NCI-H748 treated with DMSO at 0.1 percent for 48 hours (cell line): ENCODE results near the gene ASTN2.

ENCODE experiments used
- DNase-seq: peaks from one replicate; lab custom pipeline; 2025; lab: John Stamatoyannopoulos, UW

Gene ASTN2

DNA sequence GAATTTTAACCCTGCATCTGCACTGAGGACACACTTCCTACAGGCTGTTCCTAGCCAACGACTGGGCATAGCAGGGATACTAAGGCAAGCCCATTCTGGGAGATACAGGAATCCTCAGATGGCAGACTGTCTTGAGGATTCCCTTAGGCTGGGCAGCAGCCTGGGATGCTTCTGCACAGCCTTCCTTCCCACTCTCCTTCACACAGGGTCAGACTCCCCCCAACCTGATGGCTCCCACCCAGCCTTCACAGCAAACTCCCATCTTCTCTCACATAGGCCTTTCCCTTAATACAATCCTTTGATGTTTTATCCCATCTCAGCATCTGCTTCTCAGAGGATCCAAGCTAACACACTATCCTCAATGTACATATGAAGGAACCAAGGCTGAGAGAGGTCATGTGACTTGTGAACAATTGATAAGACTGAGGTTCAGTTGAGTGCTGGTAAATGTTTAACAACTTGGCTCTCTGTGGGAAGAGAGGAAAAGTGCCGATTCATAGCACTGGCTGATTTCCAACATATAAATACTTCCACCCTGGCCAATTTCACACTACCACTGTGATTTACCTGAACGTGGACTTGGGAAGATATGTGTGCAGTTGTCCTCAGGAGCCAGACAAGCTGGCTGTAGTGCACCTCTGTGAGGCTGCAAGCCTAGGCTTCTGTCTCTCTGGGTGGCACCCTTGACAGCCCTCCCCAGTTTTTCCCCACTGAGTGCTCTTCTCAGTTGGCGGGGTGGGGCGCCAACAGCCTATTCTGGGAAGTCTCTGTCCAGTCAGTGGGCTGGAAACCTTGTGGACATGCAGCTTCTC is 848.0 kb downstream of the ASTN2 start:
- DNase-seq = no peak

DNA sequence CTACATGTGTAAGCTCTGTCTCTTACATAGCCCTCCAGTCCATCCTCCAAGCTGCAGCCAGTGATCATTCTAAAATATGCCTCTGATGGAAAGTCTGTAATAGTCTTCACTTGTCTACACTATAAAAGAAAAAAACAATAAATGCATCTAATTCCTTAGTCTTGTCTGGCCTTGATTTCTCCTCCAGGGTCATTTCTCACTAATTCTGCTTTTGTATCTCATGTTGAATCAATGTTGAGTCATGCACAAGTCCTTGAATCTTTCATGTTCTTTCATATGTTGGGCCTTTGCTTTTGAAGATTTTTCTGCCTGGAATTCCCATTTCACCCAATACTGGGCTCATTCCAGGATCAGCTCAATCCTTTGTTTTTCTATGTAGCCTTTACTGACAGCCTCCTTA is 848.9 kb downstream of the ASTN2 start:
- no peak for DNase-seq

DNA sequence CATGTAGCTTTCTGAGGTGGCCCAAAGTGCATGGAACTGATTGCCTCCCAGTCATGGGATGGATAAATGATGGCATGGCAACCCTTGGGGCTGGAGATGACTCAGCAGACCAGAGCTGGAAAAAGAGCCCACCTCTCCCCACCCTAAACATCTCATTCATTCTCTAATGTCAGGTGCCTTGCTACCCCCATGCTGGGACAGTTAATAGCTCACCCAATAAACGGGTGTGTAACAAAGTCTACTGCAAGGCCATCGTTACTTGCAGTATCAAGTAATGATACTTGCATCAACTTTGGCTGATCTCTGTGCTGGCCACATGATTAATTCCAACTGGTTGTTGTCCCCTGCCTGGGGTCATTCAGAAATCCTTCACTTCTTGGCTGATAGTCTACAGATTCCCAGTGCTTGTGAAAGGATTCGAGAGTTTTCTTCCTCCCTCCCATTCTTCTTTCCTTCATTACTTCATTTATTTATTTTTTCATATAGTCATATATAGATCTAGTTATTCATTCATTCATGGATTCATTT is 850.5 kb downstream of the ASTN2 start:
- no peak for DNase-seq

DNA sequence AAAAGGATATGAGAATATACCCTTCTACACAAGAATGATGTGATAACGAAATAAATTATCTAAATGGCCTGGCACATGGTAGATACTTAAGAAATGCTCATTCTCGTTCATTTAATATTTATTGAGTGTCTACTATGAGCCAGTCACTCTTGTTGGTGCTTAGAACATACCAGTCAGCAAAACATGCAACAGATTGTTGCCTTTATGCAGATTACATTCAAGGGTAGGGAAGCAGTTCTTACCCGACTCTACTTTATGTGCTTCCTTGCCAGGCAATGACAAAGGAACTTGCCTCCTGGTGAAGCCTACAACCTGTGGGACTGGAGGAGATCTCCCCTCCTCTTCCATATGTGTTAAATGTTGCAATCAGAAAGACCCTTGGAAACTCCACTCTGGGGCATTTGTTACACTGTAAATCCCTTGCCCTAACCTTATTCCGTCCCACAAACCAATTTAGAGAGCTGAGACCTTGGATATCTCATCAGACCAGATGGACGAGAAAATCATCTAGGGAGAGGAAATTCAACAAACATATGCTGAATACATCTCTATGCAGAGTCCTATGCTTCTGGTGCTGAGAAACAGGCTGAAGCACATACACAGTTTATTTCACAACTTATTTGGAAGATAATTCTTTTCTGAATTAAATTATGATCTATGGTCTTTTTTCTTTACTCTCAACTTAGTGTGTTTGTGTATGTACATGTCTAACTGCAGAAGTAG is 855.9 kb downstream of the ASTN2 start:
- DNase-seq = no peak

DNA sequence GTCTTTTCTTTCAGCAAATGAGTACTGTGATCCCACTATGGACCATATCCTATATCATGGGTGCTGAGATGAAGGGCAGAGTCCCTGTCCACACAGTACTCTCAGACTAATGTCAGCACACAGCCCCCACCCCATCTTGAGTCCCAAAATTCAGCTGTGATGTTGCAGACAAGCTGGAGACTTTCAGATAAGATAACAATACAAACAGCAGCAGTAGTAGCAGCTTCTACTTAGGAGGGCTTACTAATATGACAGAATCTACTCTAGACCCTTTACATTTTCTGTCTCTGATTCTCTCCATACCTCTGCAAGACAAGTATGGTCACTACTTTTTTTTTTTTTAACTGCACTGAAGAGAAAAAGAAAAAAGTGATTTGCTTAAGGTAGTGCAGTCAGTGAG is 856.8 kb downstream of the ASTN2 start:
- DNase-seq = no peak

DNA sequence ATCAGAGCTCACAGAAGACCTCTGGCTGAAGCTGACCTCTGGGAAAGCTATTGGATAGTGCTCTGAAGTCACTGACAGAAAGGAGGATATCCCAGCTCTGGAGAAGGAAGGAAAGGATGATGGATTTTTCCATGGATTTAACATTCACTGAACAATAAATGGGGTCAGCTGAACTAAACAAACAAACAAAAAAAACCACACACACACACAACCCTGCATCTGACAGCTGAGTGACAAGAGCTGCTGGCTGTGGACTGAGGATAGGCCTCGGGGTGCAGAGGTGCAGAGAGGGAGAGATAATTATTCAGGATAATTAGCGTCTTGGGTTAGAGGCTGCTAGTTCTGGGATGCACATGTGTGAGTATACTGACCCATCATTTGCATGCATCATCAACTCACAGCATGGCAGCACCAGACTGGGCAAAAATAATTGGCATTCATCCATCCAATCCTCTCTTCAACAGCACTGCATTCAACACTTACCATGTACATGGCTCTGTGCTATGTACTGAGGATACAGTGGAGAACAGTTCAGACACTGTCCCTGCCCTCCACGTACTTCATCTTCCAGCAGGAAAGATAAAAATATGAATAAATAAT is 859.2 kb downstream of the ASTN2 start:
- DNase-seq = no peak

DNA sequence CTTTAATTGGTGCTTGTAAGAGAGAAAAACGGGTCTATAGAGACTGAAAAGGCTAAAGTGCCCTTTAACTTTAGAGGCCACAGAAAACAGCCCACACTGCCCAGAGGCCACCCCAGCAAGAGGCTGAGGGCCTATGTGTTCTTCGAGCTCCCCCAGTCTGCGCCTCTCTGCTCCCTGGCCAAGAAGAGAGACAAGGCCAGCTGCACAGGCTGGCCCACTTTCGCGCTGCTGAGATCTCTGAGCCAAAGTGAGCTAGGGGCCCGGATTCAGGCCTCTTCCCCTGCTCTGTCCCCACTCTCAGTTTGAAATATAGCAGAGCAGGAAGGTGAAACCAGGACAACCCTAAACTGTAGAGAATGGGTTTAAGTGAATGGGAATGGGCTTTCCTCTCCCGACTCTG is 859.7 kb downstream of the ASTN2 start:
- no peak for DNase-seq

DNA sequence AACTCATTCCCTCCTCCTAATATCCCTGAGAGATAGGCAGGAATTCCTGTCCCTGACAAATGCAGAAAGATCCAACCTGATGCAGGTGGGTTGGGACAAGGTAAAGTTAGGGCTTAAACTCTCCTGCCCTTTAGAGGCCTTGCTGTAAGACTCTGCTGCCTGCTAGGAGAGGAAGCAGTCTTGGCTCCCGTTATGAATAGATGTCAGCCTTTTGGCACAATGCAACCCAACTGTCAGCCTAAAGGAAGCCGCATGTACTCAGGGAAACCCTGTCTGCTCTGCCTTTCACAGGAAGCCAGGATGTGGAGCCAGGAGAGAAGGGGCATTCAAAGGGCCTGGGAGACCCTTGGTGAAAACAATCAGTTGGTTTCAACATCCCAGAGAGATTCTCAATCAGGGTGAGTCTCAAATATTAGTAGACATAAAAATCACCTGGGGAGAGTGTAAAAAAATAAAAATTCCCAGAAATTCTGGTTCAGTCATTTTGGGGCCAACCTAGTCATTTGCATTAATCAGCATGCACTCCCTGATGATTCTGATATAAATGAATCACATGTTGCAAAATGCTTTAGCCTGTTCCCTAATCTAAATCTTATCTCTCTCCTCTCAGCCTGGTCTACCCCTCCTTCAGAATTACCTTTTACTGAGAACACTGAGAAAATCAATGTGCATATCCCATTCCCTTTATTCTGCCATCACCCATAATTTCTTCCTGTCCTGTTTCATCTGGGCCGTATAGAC is 864.0 kb downstream of the ASTN2 start:
- no peak for DNase-seq

DNA sequence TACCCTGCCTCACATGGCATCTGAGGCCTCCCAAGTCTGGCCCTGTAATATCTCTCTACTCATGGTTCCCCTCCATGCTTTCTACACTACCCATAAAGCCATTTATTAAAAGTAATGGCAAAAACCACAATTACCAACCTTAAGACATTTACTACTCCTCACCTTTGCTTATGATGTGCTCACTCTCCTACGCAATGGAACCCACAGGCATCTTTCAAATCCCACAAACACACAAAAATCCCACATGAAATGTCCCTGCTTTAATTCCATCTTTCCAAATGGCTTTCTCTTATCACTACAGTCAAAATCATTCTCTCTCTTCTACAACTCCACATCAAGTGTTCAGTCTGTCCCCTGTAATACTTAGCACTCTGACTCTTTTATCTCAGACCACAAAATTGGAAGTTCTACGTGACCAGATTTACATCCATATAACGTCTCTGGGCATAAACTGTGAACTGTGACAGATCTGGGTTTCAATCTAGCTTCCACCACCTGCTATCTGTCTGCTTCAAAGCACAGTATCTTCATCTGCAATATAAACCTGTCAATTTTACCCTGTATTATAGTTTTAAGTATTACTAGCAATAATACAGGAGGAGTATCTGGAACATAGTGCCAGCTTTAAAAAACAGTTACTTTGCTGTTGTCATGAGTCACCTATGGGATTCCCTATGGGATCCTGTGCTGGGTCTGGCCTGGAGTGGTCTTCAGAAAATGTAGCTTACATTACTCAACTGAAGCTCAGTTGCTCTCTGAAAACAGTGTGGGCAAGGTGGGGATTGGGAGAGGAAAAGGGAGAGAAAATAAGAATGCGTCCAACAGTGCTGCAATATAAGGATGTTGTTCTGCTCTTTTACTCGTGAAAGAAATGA is 864.8 kb downstream of the ASTN2 start:
- no peak for DNase-seq

DNA sequence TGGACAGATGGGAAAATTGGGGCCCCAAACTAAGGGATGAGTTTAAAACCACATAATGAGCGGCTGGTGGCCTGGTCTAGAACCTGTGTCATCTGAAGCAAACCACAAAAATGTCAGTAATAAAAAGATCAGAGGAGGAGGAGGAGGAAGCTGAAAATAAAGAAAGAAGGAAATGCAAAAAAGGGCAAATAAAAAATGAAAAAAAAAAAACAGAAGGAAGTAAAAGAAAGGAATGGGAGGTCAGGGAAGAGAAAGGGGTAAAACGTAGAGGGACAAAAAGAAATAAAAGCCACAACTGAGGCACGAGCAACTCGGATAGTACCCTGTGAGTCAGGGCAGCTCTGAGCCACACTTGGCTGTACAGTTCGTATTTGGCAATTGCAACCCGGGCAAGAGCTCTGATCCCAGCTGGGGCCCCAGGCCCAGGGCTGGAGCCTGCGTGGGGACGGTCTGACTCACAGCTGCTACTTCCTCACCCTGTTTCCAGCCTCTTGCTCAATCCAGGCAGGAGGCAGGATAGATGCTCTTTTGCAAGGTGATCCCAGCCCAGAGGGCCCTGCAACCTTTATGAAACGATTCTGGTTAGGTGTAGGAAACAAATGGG is 865.7 kb downstream of the ASTN2 start:
- no peak for DNase-seq

DNA sequence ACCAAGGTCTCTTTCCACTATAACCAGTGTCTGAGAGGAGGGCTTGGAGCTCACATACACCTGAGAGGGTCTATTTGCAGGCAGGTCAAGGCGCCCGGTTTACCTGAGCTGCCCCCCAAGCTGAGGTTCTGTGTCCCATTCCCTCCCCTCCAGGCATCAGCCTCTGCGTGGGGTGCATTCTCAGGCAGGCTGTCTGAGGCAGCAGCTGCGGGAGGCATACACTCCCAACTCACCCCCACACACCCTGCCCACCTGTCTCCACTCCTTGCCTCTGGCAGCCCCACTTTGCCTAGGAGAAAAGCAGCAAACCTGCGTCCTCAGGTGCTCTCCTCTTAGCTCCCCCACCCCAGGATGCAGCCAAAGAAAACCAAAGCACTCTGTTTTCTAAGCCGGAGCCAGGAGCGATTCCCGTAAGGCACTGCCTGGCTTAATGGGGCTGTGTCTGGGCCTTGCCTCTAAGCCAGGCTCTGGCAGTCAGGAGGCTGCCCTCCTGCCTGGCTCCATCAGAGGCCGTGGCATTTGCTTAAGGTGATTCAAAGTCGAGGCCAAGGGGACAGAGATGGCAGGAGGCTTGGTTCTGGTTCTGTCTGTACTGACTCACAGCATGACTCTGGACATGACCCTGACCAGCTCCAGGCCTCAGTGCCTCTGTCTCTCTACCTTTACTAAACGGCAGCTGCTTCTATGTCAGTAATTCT is 867.0 kb downstream of the ASTN2 start:
- DNase-seq = no peak

DNA sequence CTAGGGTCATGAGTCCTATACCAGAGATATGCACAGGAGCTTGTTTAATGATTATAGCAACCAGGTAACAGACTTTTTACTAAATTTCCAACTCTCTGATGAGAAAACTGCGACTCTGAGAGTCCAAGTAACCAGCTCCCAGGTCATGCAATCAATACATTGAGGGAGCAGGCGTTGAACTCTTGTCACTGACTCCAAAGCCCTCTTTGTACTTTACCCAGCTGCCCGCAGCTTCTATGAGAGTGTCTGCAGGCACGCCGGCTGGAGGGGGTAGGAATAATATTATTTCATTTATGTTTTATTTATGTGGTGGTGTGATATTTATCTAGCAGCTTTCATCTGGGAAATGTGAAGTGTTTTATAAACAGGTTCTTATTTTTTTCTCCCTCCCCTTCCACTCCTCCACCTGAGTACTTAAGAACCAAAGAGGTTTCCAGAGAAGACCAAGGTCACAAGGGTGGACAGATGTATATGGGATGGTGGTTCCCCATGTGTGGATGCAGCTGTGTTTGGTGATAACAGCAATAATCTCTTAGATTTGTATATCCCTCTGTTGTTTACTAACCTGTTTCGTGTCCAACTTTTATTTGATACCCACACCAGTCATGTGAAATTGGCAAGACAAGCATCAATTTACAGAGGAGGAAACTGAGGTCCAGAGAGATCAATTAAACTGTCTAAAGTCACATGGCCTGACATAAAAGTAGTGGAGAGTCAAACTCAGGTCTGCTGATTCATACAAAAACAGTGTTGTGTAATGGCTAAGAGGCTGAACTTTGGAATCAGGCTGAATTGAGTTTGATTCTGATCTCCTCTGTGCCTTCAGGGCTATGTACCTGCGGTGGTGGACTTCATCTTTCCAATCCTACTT is 867.9 kb downstream of the ASTN2 start:
- no peak for DNase-seq

DNA sequence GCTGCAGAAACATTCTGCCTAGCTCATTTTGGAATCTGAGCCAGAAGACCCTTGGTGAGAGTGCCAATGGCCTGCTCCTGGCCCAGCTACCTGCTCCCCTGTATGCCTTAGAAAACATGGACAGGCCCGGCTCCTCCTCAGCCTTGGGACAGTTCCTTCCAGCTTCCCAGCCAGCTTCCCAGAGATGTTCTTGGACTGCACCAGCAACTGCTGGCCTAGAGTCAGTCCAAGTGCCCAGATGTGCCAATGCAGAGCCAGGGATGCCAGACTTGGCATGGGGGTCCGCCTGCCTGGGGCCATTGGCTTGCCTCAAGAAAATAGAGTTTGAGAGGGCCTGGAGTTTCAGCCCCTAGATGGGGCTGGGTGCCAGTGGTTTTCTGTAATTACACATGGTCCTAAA is 870.0 kb downstream of the ASTN2 start:
- DNase-seq = no peak

DNA sequence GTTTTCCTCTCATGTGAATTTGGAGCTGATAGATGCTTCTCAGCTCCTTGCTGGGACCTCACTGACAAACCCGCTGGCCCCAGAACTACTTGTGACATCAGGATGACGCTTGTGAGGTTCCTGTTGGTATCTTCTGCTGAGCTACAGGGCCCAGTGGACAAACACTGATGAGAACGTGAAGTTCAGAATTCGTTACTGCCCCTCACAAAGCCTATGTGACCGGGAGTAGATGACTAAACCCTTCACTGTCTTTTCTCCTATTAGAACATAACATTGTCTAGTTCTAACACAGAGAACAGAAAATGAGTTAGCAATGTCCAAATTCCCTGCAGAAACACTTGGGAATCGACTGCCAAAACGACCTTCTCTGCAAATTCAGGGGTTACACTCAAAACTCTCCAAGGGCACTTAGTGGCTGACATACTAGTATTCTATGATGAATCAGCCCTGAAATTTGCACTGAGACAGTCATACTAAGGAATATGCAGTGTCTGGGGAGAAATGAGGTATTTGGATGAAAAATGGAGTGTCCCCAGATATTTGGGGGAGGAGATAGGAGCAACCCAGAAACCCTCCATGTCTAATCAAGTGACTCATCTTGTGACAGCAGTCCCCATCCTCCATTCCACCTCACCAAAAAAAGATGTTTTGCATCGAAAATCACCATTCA is 871.0 kb downstream of the ASTN2 start:
- no peak for DNase-seq

DNA sequence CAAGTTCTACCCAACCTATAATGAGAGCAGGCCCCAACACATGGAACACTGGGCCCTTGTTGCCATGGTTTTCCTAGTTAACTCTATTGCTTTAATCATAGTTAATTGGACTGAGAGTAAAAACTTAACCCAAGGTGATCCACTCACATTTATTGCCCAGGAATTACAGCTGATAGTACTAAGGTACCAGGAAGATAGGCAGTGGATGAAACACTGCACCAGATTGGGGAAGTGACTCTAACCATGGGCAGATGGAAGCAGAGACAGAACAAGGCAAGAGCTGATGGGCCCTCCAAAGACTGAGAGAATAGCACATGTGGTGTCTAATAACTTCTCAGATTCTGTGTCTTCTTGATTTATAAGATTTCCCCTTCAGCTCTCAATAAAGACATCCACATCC is 873.5 kb downstream of the ASTN2 start:
- DNase-seq = no peak

DNA sequence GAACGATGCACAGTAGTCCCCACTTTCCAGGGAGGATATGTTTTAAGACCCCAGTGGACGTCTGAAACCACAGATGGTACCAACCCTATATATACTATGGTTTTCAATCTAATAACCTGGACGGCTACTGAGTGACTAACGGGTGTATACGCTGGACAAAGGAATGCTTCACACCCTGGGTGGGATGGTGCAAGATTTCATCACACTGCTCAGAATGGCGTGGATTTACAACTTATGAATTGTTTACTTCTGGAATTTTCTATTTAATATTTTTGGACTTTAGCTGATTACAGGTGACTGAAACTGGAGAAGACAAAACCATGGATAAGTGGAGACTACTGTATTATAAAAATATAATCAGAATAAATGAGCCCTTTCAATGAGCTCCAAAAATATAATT is 875.3 kb downstream of the ASTN2 start:
- no peak for DNase-seq

DNA sequence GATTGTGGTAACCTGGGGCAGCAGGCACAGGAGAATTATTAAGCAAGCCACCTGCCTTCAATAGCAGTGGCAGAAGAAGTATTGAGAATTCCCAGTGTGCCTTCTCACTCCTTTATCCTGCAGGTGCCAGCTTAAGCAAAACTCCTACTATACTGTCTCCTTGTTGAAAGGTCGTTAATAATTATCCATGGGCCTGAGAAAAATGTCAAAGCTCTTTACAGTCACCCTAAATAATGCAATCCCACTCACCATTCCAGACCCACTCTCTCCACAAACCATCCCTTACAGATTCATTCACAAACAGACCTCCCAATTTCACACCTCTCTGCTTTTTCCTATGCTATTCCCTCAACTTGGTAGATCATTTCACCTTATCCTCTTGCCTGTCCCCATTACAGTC is 889.2 kb downstream of the ASTN2 start:
- no peak for DNase-seq

DNA sequence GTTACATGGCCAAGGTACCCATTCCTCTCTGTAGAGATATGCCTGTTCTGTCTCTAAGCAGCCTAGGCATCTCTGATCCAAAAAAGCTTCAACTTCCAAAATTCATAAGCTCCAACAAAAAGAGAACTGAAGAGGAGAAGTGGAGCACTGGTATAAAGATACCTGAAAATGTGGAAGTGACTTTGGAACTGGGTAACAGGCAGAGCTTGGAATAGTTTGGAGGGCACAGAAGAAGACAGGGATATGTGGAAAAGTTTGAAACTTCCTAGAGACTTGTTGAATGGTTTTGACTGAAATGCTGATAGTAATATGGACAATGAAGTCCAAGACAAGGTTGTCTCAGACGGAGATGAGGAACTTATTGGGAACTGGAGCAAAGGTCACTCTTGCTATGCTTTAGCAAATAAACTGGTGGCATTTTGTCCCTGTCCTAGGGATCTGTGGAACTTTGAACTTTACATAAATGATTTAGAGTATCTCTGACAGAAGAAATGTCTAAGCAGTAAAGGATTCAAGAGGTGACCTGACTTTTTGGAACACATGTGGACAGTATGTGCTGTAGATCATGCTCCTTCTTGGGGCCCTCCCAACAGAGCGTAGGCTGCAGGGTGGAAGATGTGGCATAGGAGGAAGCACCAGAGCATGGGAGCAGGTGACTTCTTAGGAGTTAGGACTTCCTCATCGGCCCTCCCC is 889.9 kb downstream of the ASTN2 start:
- DNase-seq = no peak
